ENCODE results near the gene PITPNM3.

PITPNM3 gene

GRCh38 chr17:6495450-6496115 is 60.8 kb downstream of the PITPNM3 start:
- no peak for DNase-seq (ENCODE audit: low read depth, low spot score)
- no peak overlapping the region for H3K4me3 ChIP-seq (ENCODE audit: low read depth, low read length)
- TF ChIP-seq CTCF (IDR thresholded peaks at IDR 0.05; ENCODE audit: insufficient read depth, low read length, missing control alignments), result no peak
- CTCF ChIA-PET, result interaction anchor here (1.4 kb wide), 1 partner anchor 22 kb away, joined by 8 read pairs; no protein-coding TSS in a partner anchor
- POLR2A ChIA-PET, result no interaction called here

GRCh38 chr17:6494239-6494941 is 62.0 kb downstream of the PITPNM3 start:
- TF ChIP-seq CTCF (IDR thresholded peaks at IDR 0.05; ENCODE audit: insufficient read depth, low read length, missing control alignments), result no peak
- no peak overlapping the region for H3K4me3 ChIP-seq (ENCODE audit: low read depth, low read length)
- ChIA-PET POLR2A (no interaction called here), CTCF (interaction anchor here (1.4 kb wide), 1 partner anchor 21 kb away, joined by 8 read pairs; no protein-coding TSS in a partner anchor)
- DNase-seq (ENCODE audit: low read depth, low spot score), result no peak

GRCh38 chr17:6492892-6493674 is 63.3 kb downstream of the PITPNM3 start:
- no peak overlapping the region for H3K4me3 ChIP-seq (ENCODE audit: low read depth, low read length)
- ChIA-PET POLR2A (no interaction called here), CTCF (interaction anchor here (0.7 to 1.7 kb wide), 4 partner anchors 10 to 20 kb away, joined by 3 to 5 read pairs (median 4); no protein-coding TSS in a partner anchor)
- no peak for DNase-seq (ENCODE audit: low read depth, low spot score)
- no peak for TF ChIP-seq CTCF (IDR thresholded peaks at IDR 0.05; ENCODE audit: insufficient read depth, low read length, missing control alignments)

GRCh38 chr17:6491071-6491700 is 65.2 kb downstream of the PITPNM3 start:
- POLR2A ChIA-PET, result no interaction called here
- no peak overlapping the region for H3K4me3 ChIP-seq (ENCODE audit: low read depth, low read length)
- DNase-seq (ENCODE audit: low read depth, low spot score), result no peak
- CTCF ChIA-PET, result interaction anchor here (1.6 to 1.9 kb wide), 4 partner anchors 15 to 56 kb away, joined by 3 to 9 read pairs (median 4); no protein-coding TSS in a partner anchor
- no peak for TF ChIP-seq CTCF (IDR thresholded peaks at IDR 0.05; ENCODE audit: insufficient read depth, low read length, missing control alignments)

GRCh38 chr17:6489016-6489550 is 67.3 kb downstream of the PITPNM3 start:
- H3K4me3 ChIP-seq (ENCODE audit: low read depth, low read length), result no peak overlapping the region
- POLR2A ChIA-PET, result no interaction called here
- CTCF ChIA-PET, result interaction anchor here (2.0 kb wide), 1 partner anchor 16 kb away, joined by 10 read pairs; no protein-coding TSS in a partner anchor
- no peak for DNase-seq (ENCODE audit: low read depth, low spot score)
- no peak for TF ChIP-seq CTCF (IDR thresholded peaks at IDR 0.05; ENCODE audit: insufficient read depth, low read length, missing control alignments)
